SU-DHL-6 (cell line): Measurements from ENCODE around the gene TPST2.

Experiments used
- EZH2phosphoT487 ChIP-seq: fragments of 200-600 bp; sonication (generic), shearing (Covaris generic); conservative IDR thresholded peaks from 2 replicates; pipeline ENCODE4 v1.6.1; 2018; ENCODE audit warnings: mild to moderate bottlenecking, antibody characterized with exemption, low read length, moderate library complexity, mixed read lengths
- TF ChIP-seq, protein P1 (sequence below): fragments of 200-600 bp; sonication (generic); IDR thresholded peaks from one replicate; pipeline ENCODE4 v1.5.1; 2017; ENCODE audit warnings: antibody characterized with exemption, mild to moderate bottlenecking, low read length, moderate library complexity; ENCODE audit not compliant: insufficient read depth, poor library complexity, severe bottlenecking

DNA sequence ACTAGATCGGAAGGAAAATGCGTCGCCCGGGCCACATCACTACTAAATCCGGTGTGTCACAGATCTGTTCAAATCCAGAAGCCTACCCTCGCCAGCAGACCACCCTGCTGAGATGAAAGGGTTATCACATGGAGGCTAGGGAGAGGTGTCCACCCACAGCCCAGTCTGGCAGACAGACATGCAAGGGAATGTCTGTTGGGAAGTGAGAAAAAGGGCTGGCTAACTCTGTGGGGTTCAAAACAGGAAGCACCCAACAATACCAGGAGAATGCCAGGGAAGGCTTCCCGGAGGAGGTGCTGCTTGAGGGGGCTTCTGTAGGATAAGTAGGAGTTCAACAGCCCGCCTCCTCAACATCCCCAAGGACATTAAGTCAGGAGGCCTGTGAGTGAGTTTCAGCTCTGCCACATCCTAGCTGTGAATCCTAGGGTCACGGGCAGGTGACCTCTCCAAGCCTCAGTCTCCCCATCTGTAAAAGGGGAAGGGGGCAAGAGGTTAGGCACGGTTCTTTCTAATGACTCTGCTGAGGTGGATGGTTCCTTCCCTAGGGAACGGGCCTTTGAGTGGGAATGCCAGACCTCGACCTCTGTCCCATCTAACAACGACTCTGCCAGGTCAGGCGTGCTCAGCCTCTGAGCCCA lies 1.1 kb downstream of the TPST2 start:
- TF ChIP-seq EZH2phosphoT487 = no peak
- TF ChIP-seq, protein P1, sequence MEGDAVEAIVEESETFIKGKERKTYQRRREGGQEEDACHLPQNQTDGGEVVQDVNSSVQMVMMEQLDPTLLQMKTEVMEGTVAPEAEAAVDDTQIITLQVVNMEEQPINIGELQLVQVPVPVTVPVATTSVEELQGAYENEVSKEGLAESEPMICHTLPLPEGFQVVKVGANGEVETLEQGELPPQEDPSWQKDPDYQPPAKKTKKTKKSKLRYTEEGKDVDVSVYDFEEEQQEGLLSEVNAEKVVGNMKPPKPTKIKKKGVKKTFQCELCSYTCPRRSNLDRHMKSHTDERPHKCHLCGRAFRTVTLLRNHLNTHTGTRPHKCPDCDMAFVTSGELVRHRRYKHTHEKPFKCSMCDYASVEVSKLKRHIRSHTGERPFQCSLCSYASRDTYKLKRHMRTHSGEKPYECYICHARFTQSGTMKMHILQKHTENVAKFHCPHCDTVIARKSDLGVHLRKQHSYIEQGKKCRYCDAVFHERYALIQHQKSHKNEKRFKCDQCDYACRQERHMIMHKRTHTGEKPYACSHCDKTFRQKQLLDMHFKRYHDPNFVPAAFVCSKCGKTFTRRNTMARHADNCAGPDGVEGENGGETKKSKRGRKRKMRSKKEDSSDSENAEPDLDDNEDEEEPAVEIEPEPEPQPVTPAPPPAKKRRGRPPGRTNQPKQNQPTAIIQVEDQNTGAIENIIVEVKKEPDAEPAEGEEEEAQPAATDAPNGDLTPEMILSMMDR = no peak
